ENCODE data around the gene UPK2.
A peak's percentile ranks its signal among the peaks of the same experiment; 100 is the strongest.

The UPK2 gene

GRCh38 chr11:118956094-118956846, at the start of gene UPK2:
UPK2 (plus strand) TSS chr11:118956298; CDS start chr11:118956351, 53 bp downstream.
- peak; percentile 76 for DNase-seq (ENCODE audit: low read depth, low spot score)
- H3K9me3 ChIP-seq (ENCODE audit: insufficient read depth, low read length) = no peaks in the 10 kb centered on the region
- H3K9ac ChIP-seq (ENCODE audit: insufficient read length, low read depth) = no peak within 1 kb of the TSS
- TF ChIP-seq SUZ12 (IDR thresholded peaks at IDR 0.05; ENCODE audit: extremely low read depth, insufficient read depth, insufficient read length) (no peak), ZNF274 (IDR thresholded peaks at IDR 0.05; ENCODE audit: low read depth, low read length) (no peak), YY1 (IDR thresholded peaks at IDR 0.05; ENCODE audit: insufficient read depth, insufficient read length) (no peak)
- peaks cover 10% of the 10 kb centered on the region for H3K27me3 ChIP-seq (ENCODE audit: insufficient read depth, insufficient read length)
- H3K4me3 ChIP-seq (ENCODE audit: insufficient read length, low read depth) = no peak within 1 kb of the TSS
- no peaks in the 10 kb centered on the region for H3K36me3 ChIP-seq (ENCODE audit: insufficient read depth, insufficient read length, low read length)
- peaks cover 3% of the 10 kb centered on the region for H3K4me1 ChIP-seq (ENCODE audit: insufficient read depth, insufficient read length)

GRCh38 chr11:118907051-118908042, 48.8 kb upstream of the UPK2 start:
- no peaks in the 10 kb centered on the region for H3K27me3 ChIP-seq (ENCODE audit: insufficient read depth, insufficient read length)
- peaks cover 9% of the 10 kb centered on the region for H3K4me1 ChIP-seq (ENCODE audit: insufficient read depth, insufficient read length)
- peak overlapping the region; percentile 45 for H3K9ac ChIP-seq (ENCODE audit: insufficient read length, low read depth)
- H3K4me3 ChIP-seq (ENCODE audit: insufficient read length, low read depth) = no peak overlapping the region
- peaks cover 52% of the 10 kb centered on the region for H3K36me3 ChIP-seq (ENCODE audit: insufficient read depth, insufficient read length, low read length)
- H3K9me3 ChIP-seq (ENCODE audit: insufficient read depth, low read length) = no peaks in the 10 kb centered on the region
- DNase-seq (ENCODE audit: low read depth, low spot score) = no peak
- TF ChIP-seq ZNF274 (IDR thresholded peaks at IDR 0.05; ENCODE audit: low read depth, low read length) = no peak
- TF ChIP-seq SUZ12 (IDR thresholded peaks at IDR 0.05; ENCODE audit: extremely low read depth, insufficient read depth, insufficient read length) = no peak
- no peak for TF ChIP-seq YY1 (IDR thresholded peaks at IDR 0.05; ENCODE audit: insufficient read depth, insufficient read length)

DNA sequence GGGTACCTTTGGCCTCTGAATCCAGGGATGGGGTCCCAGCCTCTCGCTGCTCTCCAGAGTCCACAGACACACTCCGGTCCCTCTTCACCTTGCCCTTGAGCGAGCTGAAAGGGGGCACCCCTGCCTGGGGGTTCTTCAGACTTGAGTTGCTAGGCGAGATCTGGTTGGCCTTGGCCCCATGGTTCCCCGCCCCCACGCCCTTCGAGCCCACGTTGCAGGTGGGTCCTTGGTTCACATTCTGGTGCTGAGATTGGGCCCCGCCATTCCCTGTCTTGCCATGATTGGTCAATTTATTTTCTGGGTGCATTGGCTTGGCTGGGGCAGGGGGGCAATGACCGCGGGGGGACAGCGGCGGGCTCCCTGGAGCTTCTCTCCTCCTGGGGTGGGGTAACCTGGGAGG, 47.8 kb upstream of the UPK2 start:
- no peak for DNase-seq (ENCODE audit: low read depth, low spot score)
- Histone ChIP-seq H3K4me1 (ENCODE audit: insufficient read depth, insufficient read length) (peaks cover 14% of the 10 kb centered on the region), H3K4me3 (ENCODE audit: insufficient read length, low read depth) (no peak overlapping the region), H3K9ac (ENCODE audit: insufficient read length, low read depth) (no peak overlapping the region), H3K36me3 (ENCODE audit: insufficient read depth, insufficient read length, low read length) (peaks cover 46% of the 10 kb centered on the region), H3K27me3 (ENCODE audit: insufficient read depth, insufficient read length) (no peaks in the 10 kb centered on the region), H3K9me3 (ENCODE audit: insufficient read depth, low read length) (no peaks in the 10 kb centered on the region)
- no peak for TF ChIP-seq YY1 (IDR thresholded peaks at IDR 0.05; ENCODE audit: insufficient read depth, insufficient read length)
- TF ChIP-seq SUZ12 (IDR thresholded peaks at IDR 0.05; ENCODE audit: extremely low read depth, insufficient read depth, insufficient read length) = no peak
- TF ChIP-seq ZNF274 (IDR thresholded peaks at IDR 0.05; ENCODE audit: low read depth, low read length) = no peak

- TF ChIP-seq YY1 (IDR thresholded peaks at IDR 0.05; ENCODE audit: insufficient read depth, insufficient read length) (no peak), ZNF274 (IDR thresholded peaks at IDR 0.05; ENCODE audit: low read depth, low read length) (no peak), SUZ12 (IDR thresholded peaks at IDR 0.05; ENCODE audit: extremely low read depth, insufficient read depth, insufficient read length) (no peak)
- Histone ChIP-seq H3K4me1 (ENCODE audit: insufficient read depth, insufficient read length) (peaks cover 18% of the 10 kb centered on the region), H3K9ac (ENCODE audit: insufficient read length, low read depth) (peak overlapping the region; percentile 90), H3K36me3 (ENCODE audit: insufficient read depth, insufficient read length, low read length) (peaks cover 38% of the 10 kb centered on the region), H3K9me3 (ENCODE audit: insufficient read depth, low read length) (no peaks in the 10 kb centered on the region), H3K27me3 (ENCODE audit: insufficient read depth, insufficient read length) (no peaks in the 10 kb centered on the region), H3K4me3 (ENCODE audit: insufficient read length, low read depth) (peak overlapping the region; percentile 77)
- DNase-seq (ENCODE audit: low read depth, low spot score) = no peak
These were observed 47.0 kb upstream of the UPK2 start for GRCh38 chr11:118908901-118909618.

GRCh38 chr11:118909619-118910308, 46.3 kb upstream of the UPK2 start:
- no peak for DNase-seq (ENCODE audit: low read depth, low spot score)
- peak overlapping the region; percentile 90 for H3K9ac ChIP-seq (ENCODE audit: insufficient read length, low read depth)
- no peaks in the 10 kb centered on the region for H3K9me3 ChIP-seq (ENCODE audit: insufficient read depth, low read length)
- peak overlapping the region; percentile 77 for H3K4me3 ChIP-seq (ENCODE audit: insufficient read length, low read depth)
- no peak for TF ChIP-seq YY1 (IDR thresholded peaks at IDR 0.05; ENCODE audit: insufficient read depth, insufficient read length)
- TF ChIP-seq SUZ12 (IDR thresholded peaks at IDR 0.05; ENCODE audit: extremely low read depth, insufficient read depth, insufficient read length) = no peak
- TF ChIP-seq ZNF274 (IDR thresholded peaks at IDR 0.05; ENCODE audit: low read depth, low read length) = no peak
- H3K4me1 ChIP-seq (ENCODE audit: insufficient read depth, insufficient read length) = peaks cover 23% of the 10 kb centered on the region
- no peaks in the 10 kb centered on the region for H3K27me3 ChIP-seq (ENCODE audit: insufficient read depth, insufficient read length)
- peaks cover 33% of the 10 kb centered on the region for H3K36me3 ChIP-seq (ENCODE audit: insufficient read depth, insufficient read length, low read length)

GRCh38 chr11:118910309-118911112, 45.6 kb upstream of the UPK2 start:
- no peak for TF ChIP-seq YY1 (IDR thresholded peaks at IDR 0.05; ENCODE audit: insufficient read depth, insufficient read length)
- TF ChIP-seq ZNF274 (IDR thresholded peaks at IDR 0.05; ENCODE audit: low read depth, low read length) = no peak
- TF ChIP-seq SUZ12 (IDR thresholded peaks at IDR 0.05; ENCODE audit: extremely low read depth, insufficient read depth, insufficient read length) = no peak
- Histone ChIP-seq H3K36me3 (ENCODE audit: insufficient read depth, insufficient read length, low read length) (peaks cover 34% of the 10 kb centered on the region), H3K4me1 (ENCODE audit: insufficient read depth, insufficient read length) (peaks cover 26% of the 10 kb centered on the region), H3K4me3 (ENCODE audit: insufficient read length, low read depth) (peak overlapping the region; percentile 77), H3K9ac (ENCODE audit: insufficient read length, low read depth) (peak overlapping the region; percentile 90), H3K9me3 (ENCODE audit: insufficient read depth, low read length) (no peaks in the 10 kb centered on the region), H3K27me3 (ENCODE audit: insufficient read depth, insufficient read length) (no peaks in the 10 kb centered on the region)
- no peak for DNase-seq (ENCODE audit: low read depth, low spot score)
